Activated CD4-positive, alpha-beta T cell treated with anti-CD3 and anti-CD28 coated beads for 4 hours (primary cell): ENCODE data around the gene PBRM1.

Source experiments
- DNase-seq, 2 donors: peaks; one replicate each; pipeline ENCODE4 v3.0.0-alpha.2; 2020

PBRM1 gene

GRCh38 chr3:52521881-52522650 lies 163.6 kb downstream of the PBRM1 start:
- no peak for DNase-seq

GRCh38 chr3:52521488-52521824 lies 164.3 kb downstream of the PBRM1 start:
- no peak for DNase-seq

- no peak for DNase-seq
Observed at GRCh38 chr3:52520716-52521487, 164.8 kb downstream of the PBRM1 start.

DNA sequence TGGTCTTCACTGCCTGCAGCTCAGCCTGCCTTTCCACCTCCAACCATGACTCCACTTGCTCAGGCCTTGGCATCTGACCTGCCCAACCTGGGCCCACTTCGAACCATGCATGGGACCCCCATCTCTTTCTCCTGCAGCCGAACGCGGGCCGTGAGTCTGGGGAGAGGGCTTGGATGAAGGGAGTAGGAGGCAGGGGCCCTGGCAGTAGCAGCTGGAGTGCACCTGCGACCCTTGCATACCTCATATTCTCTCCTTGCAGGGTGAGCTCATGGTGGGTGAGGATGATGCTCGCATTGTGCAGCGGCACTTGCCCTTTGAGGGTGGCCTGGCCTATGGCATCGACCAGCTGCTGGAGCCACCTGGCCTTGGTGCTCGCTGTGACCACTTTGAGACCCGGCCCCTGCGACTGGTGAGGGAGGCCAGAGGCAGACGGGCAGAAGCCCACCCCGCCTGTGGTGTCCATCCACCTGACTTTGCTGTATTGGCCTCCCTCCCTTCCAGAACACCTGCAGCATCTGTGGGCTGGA lies 165.5 kb downstream of the PBRM1 start:
- no peak for DNase-seq

GRCh38 chr3:52519445-52520140 lies 166.1 kb downstream of the PBRM1 start:
- DNase-seq: no peak

- DNase-seq: no peak
Observed at GRCh38 chr3:52518723-52519444, 166.8 kb downstream of the PBRM1 start.

- DNase-seq: no peak
Observed at GRCh38 chr3:52517796-52518722, 167.7 kb downstream of the PBRM1 start.

- DNase-seq: no peak
Observed at GRCh38 chr3:52516509-52517195, 169.1 kb downstream of the PBRM1 start.

- no peak for DNase-seq
Observed at GRCh38 chr3:52515192-52515591, 170.5 kb downstream of the PBRM1 start.

GRCh38 chr3:52514576-52514975 lies 171.1 kb downstream of the PBRM1 start:
- DNase-seq: no peak

- no peak for DNase-seq
Observed at GRCh38 chr3:52513281-52513680, 172.4 kb downstream of the PBRM1 start.

GRCh38 chr3:52512727-52513126 lies 173.0 kb downstream of the PBRM1 start:
- DNase-seq: no peak

- no peak for DNase-seq
Observed at GRCh38 chr3:52512105-52512504, 173.6 kb downstream of the PBRM1 start.

DNA sequence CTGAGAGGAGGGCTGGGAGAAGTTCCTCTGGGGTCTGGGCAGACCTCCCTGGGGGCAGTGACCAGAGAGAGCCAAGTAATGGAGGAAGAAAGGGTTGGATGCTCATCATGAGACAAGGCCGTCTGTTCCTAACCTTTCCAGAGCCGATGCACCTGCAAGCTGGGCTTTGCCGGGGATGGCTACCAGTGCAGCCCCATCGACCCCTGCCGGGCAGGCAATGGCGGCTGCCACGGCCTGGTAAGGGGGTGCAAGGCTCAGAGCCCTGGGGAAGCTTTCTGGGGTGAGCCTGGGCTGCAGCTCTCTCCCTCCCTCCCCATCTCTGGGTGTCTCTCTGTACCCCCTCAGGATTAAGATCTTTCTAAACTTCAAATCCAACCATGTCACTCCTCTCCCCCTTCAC lies 174.2 kb downstream of the PBRM1 start:
- no peak for DNase-seq

- no peak for DNase-seq
Observed at GRCh38 chr3:52509753-52510328, 175.9 kb downstream of the PBRM1 start.

DNA sequence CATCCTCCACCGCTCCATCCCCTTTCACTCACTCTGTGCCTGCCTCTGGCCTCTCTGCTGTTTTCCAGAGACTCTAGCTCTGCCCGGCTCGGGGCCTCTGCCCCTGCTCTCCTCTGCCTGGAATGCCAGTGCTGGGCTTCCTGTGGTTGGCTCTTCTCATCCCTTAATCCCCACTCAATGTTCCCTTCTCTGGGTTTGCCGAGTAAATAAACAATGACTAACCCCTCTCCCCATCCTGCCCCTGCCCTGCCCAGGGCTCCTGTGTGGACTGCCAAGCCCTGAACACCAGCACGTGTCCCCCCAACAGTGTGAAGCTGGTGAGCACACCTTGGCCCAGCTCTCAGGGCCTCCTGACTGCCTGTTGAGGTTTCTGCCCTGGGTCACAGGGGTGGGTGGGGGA lies 178.4 kb downstream of the PBRM1 start:
- no peak for DNase-seq

- no peak for DNase-seq
Observed at GRCh38 chr3:52506266-52506966, 179.3 kb downstream of the PBRM1 start.

- no peak for DNase-seq
Observed at GRCh38 chr3:52504977-52505376, 180.7 kb downstream of the PBRM1 start.

DNA sequence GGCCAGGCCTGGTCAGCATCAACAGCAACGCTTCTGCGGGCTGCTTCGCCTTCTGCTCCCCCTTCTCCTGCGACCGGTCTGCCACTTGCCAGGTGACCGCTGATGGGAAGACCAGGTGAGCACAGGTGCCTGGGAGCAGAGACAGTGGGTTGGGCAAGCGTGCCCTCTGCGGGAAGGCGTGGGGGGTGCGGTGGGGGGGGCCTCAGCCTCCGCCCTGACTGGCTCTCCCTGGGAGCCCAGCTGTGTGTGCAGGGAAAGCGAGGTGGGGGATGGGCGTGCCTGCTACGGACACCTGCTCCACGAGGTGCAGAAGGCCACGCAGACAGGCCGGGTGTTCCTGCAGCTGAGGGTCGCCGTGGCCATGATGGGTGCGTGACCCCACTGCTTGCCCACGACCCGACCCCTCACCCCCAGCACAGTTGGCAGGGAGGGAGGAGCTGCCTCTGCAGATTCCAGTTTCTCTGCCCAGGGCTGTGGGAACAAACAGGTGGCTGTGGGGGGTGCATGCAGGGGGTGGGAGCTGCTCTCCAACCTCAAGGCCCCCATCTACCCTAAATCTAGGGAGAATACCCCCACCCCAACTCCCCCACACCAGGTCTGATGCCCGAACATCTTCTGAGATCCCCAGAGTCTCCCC lies 181.8 kb downstream of the PBRM1 start:
- no peak for DNase-seq
